Epithelial cell of esophagus (primary cell): ENCODE measurements around the gene KAT7.

Experiments used
- DNase-seq: peaks from one replicate; pipeline ENCODE4 v3.0.0; 2010; ENCODE audit warnings: low read depth
- H3K4me3 ChIP-seq: 2 replicates; pipeline ENCODE4 v1.5.1; 2011; ENCODE audit warnings: mild to moderate bottlenecking, low read length, control low read depth
- TF ChIP-seq, protein P1 (sequence below): IDR thresholded peaks from 2 replicates; pipeline ENCODE4 v1.5.1; 2011; ENCODE audit warnings: low read depth, mild to moderate bottlenecking, low read length, control low read depth, inconsistent platforms; ENCODE audit not compliant: insufficient read depth; ENCODE audit errors: missing control alignments

The KAT7 gene

GRCh38 chr17:49880291-49881053, 92.0 kb downstream of the KAT7 start:
- TF ChIP-seq, protein P1, sequence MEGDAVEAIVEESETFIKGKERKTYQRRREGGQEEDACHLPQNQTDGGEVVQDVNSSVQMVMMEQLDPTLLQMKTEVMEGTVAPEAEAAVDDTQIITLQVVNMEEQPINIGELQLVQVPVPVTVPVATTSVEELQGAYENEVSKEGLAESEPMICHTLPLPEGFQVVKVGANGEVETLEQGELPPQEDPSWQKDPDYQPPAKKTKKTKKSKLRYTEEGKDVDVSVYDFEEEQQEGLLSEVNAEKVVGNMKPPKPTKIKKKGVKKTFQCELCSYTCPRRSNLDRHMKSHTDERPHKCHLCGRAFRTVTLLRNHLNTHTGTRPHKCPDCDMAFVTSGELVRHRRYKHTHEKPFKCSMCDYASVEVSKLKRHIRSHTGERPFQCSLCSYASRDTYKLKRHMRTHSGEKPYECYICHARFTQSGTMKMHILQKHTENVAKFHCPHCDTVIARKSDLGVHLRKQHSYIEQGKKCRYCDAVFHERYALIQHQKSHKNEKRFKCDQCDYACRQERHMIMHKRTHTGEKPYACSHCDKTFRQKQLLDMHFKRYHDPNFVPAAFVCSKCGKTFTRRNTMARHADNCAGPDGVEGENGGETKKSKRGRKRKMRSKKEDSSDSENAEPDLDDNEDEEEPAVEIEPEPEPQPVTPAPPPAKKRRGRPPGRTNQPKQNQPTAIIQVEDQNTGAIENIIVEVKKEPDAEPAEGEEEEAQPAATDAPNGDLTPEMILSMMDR, result peak; percentile 93
- peak; percentile 75 for DNase-seq
- no peak overlapping the region for H3K4me3 ChIP-seq

DNA sequence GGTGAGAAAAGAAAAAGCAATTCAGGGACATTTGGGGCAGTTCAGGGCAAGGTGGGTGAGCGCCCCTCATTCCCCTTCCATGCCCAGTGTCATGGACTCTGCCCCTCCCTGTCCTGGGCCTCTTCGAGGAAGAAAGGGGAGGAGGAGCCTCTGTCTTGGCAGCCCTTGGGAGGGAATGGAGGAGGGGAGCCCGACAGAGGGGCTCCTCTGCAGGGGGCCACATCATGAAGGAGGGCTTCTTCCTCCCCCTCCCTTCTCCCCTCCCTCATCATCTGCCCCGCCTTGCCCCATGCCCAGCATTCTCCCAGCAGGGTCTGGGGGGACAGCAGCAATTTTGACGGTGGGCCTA, 92.5 kb downstream of the KAT7 start:
- H3K4me3 ChIP-seq, result no peak overlapping the region
- TF ChIP-seq, protein P1, result no peak
- DNase-seq, result no peak

GRCh38 chr17:49882434-49882833, 94.0 kb downstream of the KAT7 start:
- DNase-seq, result no peak
- TF ChIP-seq, protein P1, result no peak
- H3K4me3 ChIP-seq, result no peak overlapping the region
